ENCODE measurements around the gene TUBB3.

Gene TUBB3

DNA sequence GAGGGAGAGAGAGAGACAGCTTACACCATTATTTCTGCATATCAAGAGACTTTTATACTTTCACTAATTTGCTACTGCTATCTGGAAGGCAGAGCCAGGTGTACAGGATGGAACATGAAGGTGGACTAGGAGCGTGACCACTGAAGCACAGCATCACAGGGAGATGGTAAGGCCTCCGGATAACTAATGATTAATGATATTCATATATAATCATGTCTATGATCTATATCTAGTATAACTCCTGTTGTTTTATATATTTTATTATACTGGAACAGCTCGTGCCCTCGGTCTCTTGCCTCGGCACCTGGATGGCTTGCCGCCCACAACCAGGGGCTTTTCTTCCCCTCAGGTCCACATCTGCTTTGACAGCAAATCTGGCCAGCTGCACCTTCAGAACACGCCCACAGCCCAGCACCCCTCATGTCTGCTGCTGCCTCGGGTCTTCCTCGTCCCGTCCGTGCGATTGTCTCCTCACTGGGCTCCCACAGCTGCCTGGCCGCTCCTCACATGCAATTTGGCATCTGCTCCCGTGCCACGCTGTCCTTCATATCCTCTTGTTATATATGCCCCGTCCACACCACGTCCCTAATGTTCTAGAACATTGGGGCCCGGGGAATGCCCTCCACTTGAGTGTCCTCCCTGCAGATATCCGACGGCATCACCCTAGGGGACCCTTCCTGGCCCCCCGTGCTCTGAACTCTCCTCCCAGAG lies 15.2 kb downstream of the TUBB3 start:
- DNase-seq (ENCODE audit: low read depth), result no peak

DNA sequence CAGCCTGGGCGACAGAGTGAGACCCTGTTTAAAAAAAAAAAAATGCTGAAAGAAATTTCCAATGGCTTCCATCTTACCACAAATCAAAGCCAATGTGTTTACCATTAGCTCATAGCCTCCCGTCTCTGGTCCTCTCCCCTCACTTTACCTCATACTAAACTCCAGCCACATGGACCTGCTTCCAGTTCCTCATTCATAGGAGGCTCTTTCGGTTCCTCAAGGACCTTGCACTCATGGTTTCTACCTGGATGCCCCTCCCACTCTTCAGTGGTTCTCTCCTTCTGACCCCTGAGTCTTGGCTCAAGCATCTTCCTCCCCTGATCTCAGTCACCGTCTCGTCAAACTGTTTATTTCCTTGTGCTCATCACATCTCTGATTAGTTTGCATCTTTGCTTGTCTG lies 21.6 kb downstream of the TUBB3 start:
- DNase-seq (ENCODE audit: low read depth), result no peak

DNA sequence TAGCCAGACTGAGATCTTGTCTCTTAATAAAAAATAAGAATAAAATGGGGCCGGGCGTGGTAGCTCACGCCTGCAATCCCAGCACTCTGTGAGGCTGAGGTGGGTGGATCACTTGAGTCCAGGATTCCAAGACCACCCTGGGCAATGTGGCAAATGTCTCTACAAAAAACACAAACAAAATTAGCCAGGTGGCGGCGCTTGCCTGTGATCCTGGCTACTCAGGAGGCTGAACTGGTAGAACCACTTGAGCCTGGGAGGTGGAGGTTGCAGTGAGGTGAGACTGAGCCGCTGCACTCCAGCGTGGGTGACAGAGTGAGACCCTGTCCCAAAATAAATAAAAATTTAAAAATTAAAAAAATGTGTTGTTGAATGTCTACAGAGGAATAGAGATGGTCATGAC lies 22.5 kb downstream of the TUBB3 start:
- no peak for DNase-seq (ENCODE audit: low read depth)

DNA sequence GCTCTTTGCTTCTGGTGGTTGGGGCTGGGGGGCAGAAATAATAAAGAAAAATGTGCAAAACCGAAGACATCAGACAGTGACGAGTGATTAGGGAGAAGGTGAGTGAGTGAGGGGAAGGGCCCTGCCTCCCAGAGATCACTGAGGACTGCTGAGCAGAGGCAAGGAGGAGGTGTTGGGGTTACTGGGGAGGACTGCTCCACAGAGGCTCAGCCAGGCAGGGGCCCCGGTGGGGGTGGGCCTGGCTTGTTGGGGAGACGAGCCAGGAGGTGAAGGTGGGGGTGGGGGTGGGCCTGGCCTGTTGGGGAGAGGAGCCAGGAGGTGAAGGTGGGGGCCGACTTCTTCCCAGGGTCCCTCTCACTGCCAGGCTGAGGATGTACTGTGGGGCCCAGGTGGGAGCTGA lies 23.4 kb downstream of the TUBB3 start:
- DNase-seq (ENCODE audit: low read depth), result no peak

DNA sequence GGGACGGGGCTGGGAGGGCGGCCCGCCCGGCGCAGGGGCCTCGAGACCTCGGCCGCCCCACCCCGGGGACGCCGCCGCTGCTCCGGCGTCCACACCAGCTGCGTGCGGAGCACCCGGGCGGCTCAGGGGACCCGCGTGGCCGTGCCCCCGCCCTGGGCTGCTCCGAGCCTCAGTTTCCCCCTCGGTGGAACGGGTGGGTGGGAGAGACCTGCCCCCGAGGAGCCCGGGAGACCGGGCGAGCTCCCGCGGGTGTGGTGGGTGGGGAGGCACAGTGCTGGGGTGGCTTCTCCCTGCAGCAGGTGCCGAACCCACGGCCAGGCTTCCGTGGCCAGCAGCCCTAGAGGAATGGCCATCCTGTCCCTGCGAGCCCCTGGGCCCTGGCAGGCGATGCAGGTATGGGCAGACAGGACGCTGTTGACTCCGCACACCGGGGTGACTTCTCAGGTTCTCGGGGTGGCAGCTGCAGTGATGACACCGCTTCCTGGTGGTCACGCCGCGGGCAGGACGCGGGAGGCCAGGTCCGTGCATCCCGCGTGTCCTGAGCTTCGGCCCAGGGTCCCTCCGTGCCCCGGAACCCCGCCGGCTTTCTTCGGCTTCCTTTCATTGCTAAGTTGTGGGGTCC lies 26.1 kb downstream of the TUBB3 start:
- DNase-seq (ENCODE audit: low read depth), result no peak

DNA sequence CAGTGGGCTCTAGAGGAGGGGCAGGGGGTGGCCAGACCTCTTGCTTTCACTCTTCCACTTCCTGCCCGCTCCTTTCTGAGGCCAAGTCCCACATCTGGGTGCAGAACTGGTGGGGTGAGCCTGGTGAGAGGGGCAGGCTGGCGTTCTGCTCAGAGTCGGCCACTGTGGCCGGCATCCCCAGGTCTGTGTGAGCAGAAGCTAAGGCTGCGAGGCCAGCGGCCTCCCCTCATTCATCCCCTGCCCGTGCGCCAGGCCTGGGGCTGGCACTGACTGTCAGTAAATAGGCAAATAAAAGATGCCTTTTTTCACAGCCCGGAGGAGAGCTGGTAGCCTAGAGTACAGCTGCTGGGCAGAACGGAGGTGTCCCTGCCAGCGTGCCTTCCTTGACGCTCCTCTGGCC lies 26.6 kb downstream of the TUBB3 start:
- DNase-seq (ENCODE audit: low read depth), result no peak

DNA sequence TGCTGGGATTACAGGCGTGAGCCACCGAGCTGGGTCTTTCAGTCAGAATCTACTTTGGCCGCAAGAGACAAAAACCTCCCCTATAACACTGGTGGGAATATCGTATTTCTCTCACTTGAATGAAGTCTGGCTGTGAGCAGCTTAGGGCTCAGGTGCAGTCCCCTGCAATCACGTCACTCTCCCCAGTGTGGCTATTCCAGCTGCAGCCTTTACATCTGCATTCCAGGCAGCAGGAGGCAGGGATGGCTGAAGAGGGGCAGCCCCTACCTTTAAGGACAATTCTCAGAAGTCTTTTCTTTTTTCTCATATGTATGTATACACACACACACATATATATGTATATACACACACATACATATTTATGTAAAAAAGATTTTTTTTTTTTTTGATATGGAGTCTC lies 28.4 kb downstream of the TUBB3 start:
- no peak for DNase-seq (ENCODE audit: low read depth)

DNA sequence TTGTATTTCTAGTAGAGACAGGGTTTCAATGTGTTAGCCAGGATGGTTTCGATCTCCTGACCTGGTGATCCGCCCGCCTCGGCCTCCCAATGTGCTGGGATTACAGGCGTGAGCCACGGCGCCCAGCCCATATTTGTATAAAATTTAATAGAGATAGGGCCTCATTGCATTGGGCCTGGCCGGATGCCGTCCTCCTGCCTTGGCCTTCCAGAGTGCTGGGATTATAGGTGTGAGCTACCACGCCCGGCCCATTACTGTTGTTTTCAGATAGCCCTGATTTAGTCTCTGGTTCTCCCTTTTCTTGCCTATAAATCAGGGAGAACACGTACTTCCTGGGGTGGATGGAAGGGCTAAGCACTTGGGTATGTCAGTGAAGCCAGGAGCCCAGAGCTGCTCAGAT lies 28.9 kb downstream of the TUBB3 start:
- DNase-seq (ENCODE audit: low read depth), result no peak

DNA sequence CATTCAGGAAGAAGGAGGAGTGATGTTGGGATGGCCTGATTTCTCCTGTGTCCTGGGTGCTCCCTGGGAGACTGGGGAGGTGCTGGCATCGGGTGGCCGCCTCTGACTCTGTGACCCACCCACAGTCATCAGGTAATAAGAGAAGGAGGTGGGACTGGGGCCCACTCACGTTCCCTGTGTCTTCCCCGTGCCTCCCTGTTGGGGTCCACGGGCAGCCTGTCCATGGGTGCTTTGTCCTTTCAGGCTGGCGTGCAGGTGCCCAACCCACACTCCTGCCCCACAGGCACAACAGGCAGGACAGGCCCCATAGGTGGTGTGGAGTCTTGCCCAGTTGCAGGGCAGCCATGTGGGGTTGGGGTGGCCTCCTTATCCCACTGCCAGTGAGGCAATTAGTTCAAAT lies 29.4 kb downstream of the TUBB3 start:
- no peak for DNase-seq (ENCODE audit: low read depth)

DNA sequence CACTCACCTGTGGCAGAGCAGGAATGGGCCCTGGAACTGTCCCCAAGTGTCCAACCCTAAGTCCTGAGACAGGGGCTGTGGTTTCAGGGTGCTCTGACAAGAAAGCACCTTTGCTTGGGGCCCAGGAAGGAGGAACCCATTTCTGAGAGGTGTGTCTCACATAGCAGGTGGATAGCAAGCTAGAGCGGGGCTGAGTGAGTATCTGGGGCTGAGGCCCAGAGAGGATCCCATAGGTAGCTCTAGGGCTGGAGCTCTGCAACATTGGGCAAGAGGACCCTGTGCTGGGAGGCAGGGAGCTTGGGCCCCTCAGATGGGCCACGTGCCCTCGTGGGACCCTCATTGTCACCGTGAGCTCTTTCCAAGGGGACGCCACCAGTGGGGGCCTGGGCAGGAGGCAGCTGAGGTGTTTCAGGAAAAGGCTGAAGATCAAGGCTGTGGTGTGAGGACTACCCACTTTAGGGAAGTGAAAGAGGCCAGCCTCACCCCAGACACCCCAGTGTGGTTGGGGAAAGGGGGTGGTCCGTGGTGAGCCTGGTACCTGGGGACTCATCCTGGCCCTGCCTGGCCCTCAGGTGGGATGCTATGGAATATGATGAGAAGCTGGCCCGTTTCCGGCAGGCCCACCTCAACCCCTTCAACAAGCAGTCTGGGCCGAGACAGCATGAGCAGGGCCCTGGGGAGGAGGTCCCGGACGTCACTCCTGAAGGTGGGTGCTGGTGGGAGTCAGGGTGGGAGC lies 30.7 kb downstream of the TUBB3 start:
- no peak for DNase-seq (ENCODE audit: low read depth)

DNA sequence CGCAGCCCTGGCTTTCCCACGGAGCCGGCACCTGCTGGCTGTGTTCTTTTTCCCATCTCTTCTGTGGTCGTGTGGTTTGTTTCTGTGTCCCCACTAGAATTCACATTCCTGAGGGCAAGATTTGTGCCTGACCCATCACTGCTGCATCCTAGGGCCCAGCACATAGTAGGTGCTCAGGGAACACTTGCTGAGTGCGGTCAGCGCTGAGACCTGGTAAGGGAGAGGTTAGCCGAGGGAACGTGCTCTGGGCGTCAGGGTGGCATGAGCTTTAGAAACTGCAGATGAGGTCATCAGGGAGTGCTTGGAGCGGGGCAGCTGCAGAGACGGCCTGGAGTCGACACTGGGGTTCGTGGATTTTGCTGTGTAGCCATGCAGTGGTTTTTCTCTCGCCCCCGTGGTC lies 31.3 kb downstream of the TUBB3 start:
- no peak for DNase-seq (ENCODE audit: low read depth)

DNA sequence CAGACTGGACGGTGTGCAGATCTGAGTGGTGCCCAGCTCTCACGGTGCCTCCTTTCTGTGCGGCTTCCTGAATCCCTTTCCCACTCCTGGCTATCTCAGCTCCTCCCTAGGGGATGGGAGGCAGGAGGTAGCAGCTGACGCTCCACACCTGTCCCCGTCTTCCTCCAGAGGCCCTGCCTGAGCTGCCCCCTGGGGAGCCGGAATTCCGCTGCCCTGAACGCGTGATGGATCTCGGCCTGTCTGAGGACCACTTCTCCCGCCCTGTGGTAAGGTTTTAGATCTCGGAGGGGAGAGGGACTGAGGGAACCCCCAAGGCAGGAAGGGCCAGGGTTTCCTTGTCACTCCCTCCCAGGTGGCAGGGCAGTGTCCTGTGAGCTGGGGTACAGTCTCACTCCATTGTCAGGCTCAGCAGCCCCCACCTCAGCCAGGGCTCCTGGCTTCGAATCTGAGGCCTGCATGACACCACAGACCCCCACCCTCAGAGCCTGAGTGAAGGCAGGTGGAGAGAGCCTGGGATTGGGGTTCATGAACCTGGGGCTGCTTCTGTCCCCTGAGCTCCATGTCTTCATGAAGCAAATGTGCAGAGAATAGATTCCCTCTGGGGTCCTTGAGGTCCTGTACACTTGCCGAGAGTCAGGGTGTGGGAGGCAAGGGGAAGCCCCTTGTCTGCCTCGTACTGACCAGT lies 32.0 kb downstream of the TUBB3 start:
- DNase-seq (ENCODE audit: low read depth), result no peak

DNA sequence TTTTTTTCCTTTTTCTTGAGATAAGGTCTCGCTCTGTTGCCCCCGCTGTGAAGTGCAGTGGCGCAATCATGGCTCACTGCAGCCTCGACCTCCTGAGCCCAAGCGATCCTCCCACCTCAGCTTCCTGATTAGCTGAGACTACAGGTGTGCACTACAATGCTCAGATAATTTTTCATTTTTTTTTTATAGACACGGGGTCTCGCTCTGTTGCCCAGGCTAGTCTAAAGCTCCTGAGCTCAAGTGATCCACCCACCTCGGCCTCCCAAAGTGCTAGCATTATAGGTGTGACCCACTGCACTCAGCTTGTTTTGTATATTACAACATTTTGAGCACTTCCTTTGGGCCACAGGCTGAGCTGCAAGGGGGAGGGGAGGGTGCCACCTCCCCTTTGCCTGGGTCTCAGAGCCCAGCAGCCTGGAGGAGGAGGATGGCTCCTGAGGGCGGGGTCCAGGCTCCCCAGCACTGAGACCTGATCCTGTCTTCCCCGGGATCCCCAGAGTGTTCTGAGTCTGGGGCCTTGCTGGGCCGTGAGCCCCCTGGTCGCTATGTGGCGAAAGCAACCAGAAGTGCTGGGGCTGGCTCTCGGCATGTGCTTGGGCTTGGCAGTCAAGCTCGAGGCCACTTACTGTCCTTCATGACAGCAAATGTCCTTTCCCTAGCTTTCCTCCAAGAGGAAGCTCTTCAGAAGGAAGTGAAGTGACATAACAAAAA lies 33.5 kb downstream of the TUBB3 start:
- no peak for DNase-seq (ENCODE audit: low read depth)

DNA sequence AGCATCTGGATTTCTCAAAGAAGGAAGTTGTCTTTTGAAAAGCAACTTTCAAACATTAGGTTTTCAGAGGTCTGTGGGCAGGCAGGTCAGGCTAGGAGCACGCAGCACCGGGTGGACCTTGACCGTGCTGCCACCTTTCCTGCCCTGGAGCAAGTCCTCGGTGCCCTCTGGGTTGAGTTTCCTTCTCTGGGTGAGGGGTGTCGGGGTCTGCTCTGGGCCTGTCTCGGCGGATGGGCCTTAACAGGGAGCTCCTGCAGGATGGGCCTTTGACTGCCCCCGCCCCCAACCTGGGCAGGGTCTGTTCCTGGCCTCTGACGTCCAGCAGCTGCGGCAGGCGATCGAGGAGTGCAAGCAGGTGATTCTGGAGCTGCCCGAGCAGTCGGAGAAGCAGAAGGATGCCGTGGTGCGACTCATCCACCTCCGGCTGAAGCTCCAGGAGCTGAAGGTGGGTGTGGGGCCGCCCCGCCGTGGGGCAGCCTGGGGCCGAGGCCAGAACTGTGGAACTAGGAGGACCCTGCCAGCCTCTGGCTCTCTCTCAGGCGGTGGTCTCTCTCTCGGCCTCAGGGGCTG lies 34.2 kb downstream of the TUBB3 start:
- DNase-seq (ENCODE audit: low read depth), result no peak

DNA sequence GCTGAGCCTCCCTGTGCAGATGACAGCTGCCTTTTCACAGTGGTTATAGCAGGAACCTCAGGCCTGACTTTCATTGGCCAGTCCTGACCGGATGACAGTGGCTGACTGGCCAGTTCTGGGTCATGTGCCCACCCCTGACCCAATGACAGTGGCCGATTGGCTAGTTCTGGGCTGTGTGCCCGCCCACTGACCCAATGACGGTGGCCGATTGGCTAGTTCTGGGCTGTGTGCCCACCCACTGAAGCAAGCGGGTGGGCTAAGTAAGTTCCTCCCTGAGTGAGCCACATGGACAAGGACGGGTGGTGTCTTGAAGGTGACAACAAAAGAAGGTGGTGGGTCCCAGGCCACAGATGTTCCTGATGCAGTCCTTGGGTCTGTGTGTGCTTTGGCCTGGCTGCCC lies 34.9 kb downstream of the TUBB3 start:
- DNase-seq (ENCODE audit: low read depth), result no peak

DNA sequence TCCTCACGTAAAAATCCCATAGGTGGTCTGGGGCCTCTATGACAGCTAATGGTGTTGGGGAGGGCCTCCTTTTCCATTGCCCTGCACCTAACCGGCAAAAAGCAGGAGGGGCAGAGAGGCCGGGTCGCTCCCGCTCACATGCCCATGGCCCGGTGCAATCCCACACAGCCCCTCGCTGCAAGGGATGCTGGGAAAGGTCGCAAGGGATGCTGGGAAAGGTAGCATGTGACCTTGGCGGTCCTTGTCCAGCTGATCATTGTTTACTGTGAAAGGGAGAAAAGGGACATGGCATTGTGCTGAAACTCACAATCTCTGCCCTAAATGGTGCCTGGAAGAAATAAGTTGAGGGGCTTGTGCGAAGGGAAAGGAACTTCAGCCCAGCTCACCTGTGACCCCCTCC lies 35.5 kb downstream of the TUBB3 start:
- DNase-seq (ENCODE audit: low read depth), result no peak

DNA sequence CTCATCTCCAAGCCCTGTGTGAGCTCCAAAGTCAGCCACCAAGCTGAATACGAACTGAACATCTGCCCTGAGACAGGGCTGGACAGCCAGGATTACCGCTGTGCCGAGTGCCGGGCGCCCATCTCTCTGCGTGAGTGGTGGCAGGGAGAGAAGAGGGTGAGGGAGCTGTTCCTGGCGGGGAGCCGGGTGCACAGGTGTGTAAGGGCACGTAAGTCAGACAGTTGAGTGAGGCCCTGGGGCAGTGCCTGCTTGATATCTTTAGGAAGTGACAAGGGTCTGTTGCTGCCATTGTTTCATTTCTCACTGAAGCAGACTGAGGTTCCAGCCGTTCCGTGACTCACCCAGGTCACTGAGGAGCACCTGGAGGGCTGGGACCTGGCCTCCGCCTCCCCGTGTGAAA lies 37.8 kb downstream of the TUBB3 start:
- DNase-seq (ENCODE audit: low read depth), result no peak

DNA sequence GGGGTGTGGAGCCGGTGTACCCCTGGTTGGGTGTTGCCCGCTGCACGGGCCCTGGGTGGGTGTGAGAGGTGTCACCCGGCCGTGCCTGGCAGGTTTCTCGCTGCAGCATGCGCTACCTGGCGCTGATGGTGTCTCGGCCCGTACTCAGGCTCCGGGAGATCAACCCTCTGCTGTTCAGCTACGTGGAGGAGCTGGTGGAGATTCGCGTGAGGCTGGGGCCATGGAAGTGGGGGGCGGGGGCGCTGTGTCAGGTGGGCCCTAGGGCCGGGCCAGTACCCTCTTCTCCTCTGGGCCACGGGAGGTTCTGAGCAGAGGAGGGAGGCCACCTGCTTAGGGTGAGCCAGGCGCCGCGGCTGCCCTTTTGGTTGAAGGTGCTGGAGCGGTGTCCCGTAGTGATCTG lies 38.8 kb downstream of the TUBB3 start:
- DNase-seq (ENCODE audit: low read depth), result no peak

DNA sequence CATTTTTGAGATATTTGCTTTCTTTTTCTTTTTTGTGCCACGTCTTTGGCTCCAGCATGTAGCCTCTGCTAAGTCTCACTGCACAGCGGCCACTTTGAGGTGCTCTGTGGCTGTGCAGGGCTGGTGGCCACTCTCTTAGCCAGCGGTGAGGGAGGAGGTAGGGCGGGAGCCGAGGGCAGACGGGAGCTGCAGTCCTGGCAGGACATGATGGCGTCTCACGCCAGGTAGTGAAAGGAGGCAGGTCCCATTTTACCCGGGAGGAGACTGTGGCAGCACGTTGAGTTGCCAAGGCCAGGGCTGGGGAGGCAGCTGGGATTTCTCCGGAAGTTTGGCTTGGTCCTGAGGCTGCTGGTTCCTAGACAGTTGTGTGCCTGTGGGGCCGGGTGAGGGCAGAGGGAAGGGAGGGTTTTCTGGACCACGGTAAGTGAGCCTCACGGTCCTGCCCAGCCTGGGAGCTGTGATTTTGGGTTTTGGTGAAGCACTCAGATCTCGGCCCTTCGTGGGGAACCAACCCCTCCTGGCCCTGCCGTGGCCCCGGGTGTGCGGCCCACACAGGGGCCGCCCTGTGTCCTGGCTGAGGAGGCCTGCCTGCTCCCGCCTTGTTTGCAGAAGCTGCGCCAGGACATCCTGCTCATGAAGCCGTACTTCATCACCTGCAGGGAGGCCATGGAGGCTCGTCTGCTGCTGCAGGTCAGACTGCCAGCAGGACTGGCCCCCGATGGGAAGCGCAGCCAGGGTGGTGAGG lies 39.8 kb downstream of the TUBB3 start:
- DNase-seq (ENCODE audit: low read depth), result no peak

DNA sequence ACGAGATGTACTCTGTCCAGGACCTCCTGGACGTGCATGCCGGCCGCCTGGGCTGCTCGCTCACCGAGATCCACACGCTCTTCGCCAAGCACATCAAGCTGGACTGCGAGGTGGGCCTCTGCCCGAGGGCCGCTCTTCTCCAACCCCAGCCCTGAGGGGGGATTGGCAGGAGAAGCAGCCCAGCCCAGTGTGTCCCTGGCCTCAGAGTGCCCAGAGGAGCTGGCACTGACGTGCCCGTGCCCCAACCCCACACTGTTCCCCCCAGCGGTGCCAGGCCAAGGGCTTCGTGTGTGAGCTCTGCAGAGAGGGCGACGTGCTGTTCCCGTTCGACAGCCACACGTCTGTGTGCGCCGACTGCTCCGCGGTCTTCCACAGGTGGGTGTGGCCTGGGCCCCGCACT lies 41.1 kb downstream of the TUBB3 start:
- no peak for DNase-seq (ENCODE audit: low read depth)
